Stimulated activated CD8-positive, alpha-beta memory T cell treated with anti-CD3 and anti-CD28 coated beads, Interleukin-7, amount 100 ng/mL, for 4 hours (primary cell): ENCODE data around the gene CREM.

ENCODE experiments used
- DNase-seq, 2 donors: peaks; one replicate each; pipeline ENCODE4 v3.0.0-alpha.2; 2020; ENCODE audit warnings: low read depth in 2 of 2

Gene CREM

DNA sequence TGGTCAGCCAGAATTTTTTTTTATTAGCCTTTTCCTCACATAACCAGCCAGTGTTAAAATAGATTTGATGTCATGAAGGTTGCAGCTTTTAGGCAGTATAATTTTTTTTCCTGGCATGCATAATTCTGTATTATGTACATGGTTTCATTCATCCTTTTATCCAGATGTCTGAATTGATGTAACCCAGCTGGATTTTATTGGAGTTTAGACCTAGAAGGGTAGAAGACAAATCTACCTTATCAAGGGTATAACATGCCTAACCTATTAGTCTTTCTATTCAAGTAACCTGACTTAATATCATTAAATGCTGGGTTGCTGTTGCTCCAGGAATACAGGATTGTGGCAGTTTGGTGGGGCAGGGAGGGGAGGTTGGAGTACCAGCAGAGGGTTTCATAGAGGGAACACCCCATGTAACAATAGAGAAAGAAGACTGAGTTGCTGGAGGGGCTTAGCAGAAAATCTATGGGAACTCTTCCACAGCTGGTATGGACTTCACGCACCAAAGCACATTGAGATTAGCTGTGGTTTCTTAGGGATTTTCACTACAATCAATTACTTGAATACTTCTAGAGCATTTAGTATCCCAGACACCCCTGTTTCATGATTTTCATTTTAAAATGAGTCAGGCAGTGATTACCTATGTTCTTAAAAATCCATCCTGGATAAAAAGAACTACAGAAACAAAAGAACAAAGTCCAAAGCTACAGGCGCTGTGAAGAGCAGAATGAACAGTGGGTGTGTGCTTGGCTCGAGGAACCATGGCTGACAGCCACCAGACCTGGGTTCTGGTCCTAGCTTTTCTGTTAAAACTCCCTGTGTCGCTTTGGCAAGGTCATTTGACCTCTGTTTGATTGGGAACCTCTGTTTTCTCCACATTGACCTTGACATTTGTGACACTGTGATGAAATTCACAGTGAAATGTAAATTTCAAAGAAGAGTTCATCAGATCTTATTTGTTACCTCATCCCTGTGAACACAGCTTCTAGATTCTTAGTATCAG lies 93.5 kb downstream of the CREM start:
- no peak for DNase-seq

DNA sequence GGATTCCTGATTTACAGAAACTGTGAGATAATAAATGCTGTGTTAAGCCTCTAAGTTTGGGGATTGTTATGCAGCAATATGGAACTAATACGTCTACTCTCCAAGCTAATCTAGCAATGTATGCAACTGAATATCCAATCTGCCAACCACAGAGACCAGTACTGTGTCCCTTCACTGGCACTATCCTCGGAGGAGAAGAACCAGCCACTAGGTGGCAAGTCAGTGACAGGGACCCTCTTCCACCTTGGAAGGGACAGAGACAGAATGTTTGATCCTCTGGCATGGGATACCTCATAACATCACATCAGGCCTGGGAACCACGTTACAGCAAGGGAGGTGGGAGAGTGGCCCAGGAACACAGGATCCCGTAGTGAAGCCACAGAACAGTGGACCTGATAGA lies 96.4 kb downstream of the CREM start:
- DNase-seq: no peak

DNA sequence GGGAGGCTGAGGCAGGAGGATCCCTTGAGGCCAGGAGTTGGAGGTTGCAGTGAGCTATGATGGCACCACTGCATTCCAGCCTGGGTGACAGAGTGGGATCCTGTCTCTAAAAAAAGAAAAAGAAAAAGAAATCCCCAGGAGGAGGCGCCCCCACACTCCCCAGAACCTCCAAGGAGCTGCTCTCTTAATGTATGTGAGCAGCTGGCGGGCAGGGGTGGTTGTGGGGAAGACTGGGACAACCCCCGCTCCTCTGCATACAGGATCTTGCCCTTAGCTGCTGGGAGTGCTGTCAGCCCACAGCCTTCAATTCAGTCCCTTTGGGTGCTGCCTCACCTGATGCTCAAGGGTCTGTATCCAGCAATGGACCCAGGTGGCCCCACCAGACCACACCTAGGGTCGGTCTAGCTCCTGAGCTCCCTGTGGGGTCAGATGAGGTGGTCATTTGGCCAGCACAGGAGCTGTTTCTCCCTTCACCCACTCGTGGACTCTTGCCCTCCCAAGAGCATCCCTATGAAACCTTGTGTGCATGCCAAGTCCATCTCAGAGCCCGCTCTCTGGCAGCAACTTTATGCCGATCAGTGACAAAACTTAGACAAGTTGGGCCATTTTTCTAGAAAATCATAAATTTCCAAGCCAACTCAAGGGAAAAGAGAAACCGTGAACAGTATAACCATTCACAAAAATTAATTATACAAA lies 97.5 kb downstream of the CREM start:
- DNase-seq: no peak

- DNase-seq: no peak
Observed at GRCh38 chr10:35225204-35225603, 98.6 kb downstream of the CREM start.

DNA sequence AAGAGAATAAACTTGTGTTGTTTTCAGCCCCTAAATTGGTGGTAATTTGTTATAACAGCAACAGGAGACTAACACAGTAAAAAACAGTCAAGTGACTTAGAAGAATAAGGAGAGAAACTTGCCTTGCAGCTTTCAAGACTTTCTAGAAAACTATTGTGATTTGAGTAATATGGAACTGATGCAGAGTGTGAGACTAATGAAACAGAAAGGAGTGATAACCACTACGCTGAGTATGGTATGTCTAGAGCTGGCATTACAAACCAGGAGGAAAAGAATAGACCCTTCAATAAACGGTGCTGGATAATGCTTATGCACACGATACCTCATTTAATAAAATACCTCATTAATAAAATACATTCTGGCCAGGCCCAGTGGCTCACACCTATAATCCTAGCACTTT lies 99.9 kb downstream of the CREM start:
- DNase-seq: no peak

DNA sequence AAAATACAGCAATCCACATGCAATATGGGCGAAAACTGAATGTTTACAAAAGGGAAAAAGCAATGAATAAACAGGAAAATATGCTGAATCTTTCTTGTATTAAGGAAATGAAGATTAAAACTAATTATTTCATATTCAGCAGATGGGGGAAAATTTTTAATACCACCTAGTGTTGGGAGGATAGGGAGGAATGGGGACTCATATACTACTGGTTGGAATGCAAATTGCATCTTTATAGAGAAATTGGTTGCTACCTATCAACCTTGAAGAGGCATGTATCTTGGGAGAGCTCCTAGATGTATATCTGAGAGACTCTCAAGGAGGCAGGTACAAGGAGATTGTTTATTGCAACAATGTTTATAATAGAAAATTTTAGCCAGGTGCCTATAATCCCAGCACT lies 101.4 kb downstream of the CREM start:
- DNase-seq: no peak

DNA sequence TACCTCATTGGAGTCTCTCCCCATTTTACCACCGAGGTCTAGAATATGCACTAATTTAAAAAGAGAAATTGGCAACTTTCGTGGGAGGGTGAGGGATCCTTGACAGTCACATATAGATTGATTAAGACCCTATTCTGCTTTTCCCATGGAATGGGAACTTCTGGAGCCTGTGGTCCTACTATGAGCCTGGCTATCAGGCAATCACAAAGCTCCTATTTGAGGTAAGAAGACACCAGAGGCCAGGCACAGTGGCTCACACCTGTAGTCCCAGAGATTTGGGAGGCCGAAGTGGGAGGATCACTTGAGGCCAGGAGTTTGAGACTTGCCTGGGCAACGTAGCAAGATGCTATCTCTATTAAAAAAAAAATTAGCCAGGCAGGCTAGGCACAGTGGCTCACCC lies 105.0 kb downstream of the CREM start:
- DNase-seq: no peak

- no peak for DNase-seq
Observed at GRCh38 chr10:35232527-35232926, 105.9 kb downstream of the CREM start.

DNA sequence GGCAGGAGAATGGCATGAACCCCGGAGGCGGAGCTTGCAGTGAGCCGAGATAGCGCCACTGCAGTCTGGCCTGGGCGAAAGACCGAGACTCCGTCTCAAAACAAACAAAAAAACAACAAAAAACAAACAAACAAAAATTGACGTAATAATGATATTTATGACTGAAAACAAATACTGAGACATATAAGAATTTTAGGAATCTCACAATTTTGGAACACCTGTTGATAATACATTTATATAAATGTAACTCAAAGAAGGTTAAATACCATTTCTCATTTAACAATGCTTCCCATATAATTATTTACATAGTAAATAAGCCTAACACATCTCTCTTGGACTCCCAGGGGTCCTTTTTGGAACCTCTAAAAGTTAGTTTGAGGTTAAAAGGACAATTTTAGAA lies 107.4 kb downstream of the CREM start:
- DNase-seq: no peak

GRCh38 chr10:35236739-35237138 lies 110.1 kb downstream of the CREM start:
- no peak for DNase-seq

DNA sequence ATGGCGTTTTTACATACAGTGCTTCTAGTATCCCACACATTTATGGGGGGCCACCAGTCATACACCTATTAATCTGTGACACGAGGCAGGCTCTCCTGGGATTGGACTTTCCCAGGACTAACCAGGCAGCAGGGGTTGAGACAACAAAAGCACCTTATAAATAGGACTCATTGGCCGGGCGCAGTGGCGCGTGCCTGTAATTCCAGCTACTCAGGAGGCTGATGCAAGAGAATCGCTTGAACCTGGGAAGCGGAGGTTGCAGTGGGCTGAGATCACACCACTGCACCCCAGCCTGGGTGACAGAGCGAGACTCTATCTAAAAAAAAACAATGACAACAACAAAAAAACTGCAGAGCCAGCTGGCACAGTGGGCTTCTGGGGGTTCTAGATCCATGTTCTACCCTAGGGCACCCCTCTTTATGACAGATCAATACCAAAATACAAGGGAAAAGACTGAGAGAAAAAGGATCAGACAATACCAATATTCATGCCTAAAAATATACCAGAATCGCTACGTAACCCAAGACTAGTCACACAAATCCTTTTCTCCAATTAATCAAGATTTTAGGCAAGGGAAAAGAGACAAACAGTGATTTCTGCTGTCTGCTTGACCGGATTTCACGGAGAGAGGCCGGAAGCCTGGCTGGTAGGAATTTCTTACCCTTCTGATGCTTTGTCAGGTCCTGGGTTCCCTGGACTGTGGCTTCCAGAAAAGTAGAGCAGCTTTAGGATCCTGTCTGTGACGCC lies 111.3 kb downstream of the CREM start:
- no peak for DNase-seq

GRCh38 chr10:35244549-35244948 lies 117.9 kb downstream of the CREM start:
- DNase-seq: no peak

- DNase-seq: no peak
Observed at GRCh38 chr10:35246770-35247343, 120.2 kb downstream of the CREM start.

- no peak for DNase-seq
Observed at GRCh38 chr10:35251373-35252100, 124.9 kb downstream of the CREM start.

DNA sequence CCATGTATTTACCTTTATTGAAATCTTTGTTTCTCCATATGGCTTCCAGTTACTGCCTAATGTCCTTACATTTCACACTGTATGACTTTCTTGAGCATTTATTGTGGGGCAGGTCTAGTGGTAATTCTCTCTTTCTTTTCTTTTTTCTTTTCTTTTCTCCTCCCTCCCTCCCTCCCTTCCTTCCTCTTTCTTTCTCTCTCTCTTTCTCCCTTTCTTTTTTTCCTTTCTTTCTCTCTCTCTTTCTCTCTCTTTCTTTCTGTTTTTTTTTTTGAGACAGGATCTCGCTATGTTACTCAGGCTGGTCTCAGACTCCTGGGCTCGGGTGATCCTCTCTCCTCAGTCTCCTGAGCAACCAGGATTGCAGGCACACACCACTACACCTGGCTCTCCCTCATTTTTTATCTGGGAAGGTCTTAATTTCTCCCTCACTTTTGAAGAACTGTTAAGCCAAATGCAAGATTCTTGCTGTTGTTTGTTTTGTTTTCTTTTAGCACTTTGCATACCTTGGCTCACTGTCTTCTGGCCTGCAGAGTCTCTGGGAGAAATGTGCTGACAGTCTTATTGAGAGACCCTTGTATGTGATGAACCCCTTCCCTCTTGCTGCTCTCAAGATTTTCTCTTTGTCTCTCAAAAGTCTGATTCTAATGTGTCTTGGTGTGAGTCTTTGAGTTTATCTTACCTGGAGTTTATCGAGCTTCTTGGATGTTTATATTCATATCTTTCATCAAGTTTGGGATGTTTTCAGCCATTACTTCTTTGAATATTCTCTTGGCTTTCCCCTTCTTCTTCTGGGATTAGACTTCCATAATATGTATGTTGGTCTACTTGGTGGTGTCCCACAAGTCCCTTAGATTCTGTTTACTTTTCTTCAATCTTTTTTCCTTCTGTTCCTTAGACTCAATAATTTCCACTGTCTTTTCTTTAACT lies 130.7 kb downstream of the CREM start:
- no peak for DNase-seq

DNA sequence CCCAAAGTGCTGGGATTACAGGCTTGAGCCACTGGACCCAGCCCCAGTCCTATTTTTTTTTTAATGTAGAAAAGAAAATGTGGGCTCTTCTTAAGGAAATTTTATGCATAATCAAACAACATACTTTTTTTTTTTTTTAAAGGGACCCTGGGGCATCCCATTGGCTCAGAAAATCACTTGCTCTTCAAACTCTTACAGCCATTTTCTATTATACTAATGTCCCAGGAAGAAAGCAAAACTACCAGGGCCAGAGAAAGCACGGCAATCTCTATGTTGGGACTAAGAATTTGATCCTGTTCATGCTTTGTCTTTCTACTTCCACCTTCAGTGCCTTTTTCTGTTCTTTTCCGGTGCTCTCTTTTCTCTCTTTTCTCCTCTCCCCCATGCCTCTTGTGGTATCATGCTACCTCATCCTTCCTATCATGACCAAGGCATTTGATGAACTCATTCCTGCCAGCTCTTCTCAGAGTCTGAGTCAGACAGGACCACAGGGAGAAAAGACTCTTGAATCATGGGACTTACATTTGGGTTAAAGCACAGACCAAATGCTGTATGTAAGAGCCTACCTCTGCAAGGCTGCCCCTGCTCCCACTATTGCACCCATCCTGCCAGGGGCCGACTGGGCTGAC lies 133.2 kb downstream of the CREM start:
- DNase-seq: no peak

- no peak for DNase-seq
Observed at GRCh38 chr10:35262436-35262835, 135.8 kb downstream of the CREM start.
